ENCODE data around the gene OR8A1. TPM values are rescaled to one million over a fixed set of nuclear protein-coding genes. Genes with fewer than 3 reads are reported as not detected.

Gene OR8A1
- total RNA-seq, 1 experiment from 2014 or later, result not detected

GRCh38 chr11:124543554-124543953 lies 26.2 kb upstream of the OR8A1 start, which contains the start of gene OR8B12:
OR8B12 (minus strand) TSS chr11:124543654; CDS start chr11:124543654, 0 bp downstream.
- no peaks in the 10 kb centered on the region for H3K4me1 Mint-ChIP-seq (ENCODE audit: low read depth, unreplicated experiment)
- H3K4me3 Mint-ChIP-seq (ENCODE audit: unreplicated experiment), result no peak within 1 kb of the TSS
- H3K27ac Mint-ChIP-seq (ENCODE audit: unreplicated experiment), result no peak within 1 kb of the TSS
- H3K9me3 Mint-ChIP-seq (ENCODE audit: unreplicated experiment), result no peaks in the 10 kb centered on the region
- Histone ChIP-seq H3K4me1 (no peaks in the 10 kb centered on the region), H3K27me3 (replicated peaks; ENCODE audit: control insufficient read depth, insufficient read depth, low read length) (no peaks in the 10 kb centered on the region), H3K4me3 (ENCODE audit: low read depth, low read length) (no peak within 1 kb of the TSS), H3K9me3 (0 out of 2 replicates have a peak, but pooled peaks cover 5% of the 10 kb centered on the region), H3K36me3 (ENCODE audit: control insufficient read depth, insufficient read depth, low read length) (no peaks in the 10 kb centered on the region)
- DNase-seq, result no peak
- intact Hi-C loops (cut with micrococcal nuclease; ENCODE audit: unreplicated experiment), result no loop called here
- H3K27me3 Mint-ChIP-seq (ENCODE audit: insufficient read depth, unreplicated experiment), result peaks cover 34% of the 10 kb centered on the region
- ChIA-PET POLR2A (no interaction called here), CTCF (no interaction called here)
- no TSS peak for BruUV-seq (replicated peaks)
- no peaks in the 10 kb centered on the region for H3K36me3 Mint-ChIP-seq (ENCODE audit: insufficient read depth, unreplicated experiment)
- TF ChIP-seq, protein P1, sequence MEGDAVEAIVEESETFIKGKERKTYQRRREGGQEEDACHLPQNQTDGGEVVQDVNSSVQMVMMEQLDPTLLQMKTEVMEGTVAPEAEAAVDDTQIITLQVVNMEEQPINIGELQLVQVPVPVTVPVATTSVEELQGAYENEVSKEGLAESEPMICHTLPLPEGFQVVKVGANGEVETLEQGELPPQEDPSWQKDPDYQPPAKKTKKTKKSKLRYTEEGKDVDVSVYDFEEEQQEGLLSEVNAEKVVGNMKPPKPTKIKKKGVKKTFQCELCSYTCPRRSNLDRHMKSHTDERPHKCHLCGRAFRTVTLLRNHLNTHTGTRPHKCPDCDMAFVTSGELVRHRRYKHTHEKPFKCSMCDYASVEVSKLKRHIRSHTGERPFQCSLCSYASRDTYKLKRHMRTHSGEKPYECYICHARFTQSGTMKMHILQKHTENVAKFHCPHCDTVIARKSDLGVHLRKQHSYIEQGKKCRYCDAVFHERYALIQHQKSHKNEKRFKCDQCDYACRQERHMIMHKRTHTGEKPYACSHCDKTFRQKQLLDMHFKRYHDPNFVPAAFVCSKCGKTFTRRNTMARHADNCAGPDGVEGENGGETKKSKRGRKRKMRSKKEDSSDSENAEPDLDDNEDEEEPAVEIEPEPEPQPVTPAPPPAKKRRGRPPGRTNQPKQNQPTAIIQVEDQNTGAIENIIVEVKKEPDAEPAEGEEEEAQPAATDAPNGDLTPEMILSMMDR (IDR thresholded peaks at IDR 0.05; ENCODE audit: insufficient read depth in 1 of 2, low read depth in 1 of 2, low read length in 1 of 2, severe bottlenecking in 1 of 2, unreplicated experiment in 1 of 2), result no peak

- Mint-ChIP-seq H3K9me3 (ENCODE audit: unreplicated experiment) (peaks cover 10% of the 10 kb centered on the region), H3K4me1 (ENCODE audit: low read depth, unreplicated experiment) (no peaks in the 10 kb centered on the region), H3K4me3 (ENCODE audit: unreplicated experiment) (no peak overlapping the region), H3K36me3 (ENCODE audit: insufficient read depth, unreplicated experiment) (no peaks in the 10 kb centered on the region), H3K27ac (ENCODE audit: unreplicated experiment) (no peak overlapping the region), H3K27me3 (ENCODE audit: insufficient read depth, unreplicated experiment) (peaks cover 8% of the 10 kb centered on the region)
- Histone ChIP-seq H3K4me1 (no peaks in the 10 kb centered on the region), H3K4me3 (ENCODE audit: low read depth, low read length) (no peak overlapping the region), H3K27me3 (replicated peaks; ENCODE audit: control insufficient read depth, insufficient read depth, low read length) (no peaks in the 10 kb centered on the region), H3K9me3 (0 out of 2 replicates have a peak, but pooled peaks cover 5% of the 10 kb centered on the region), H3K36me3 (ENCODE audit: control insufficient read depth, insufficient read depth, low read length) (no peaks in the 10 kb centered on the region)
- CTCF ChIA-PET, result interaction anchor here (0.7 kb wide), 1 partner anchor 12 kb away, joined by 3 read pairs; no protein-coding TSS in a partner anchor
- intact Hi-C loops (cut with micrococcal nuclease; ENCODE audit: unreplicated experiment), result no loop called here
- no TSS peak for BruUV-seq (replicated peaks)
- POLR2A ChIA-PET, result no interaction called here
- TF ChIP-seq, protein P1 (IDR thresholded peaks at IDR 0.05; ENCODE audit: insufficient read depth in 1 of 2, low read depth in 1 of 2, low read length in 1 of 2, severe bottlenecking in 1 of 2, unreplicated experiment in 1 of 2), result peak in 1 of 2 experiments; percentile 25
- no peak for DNase-seq
These were observed 18.6 kb upstream of the OR8A1 start for GRCh38 chr11:124551189-124551588.

GRCh38 chr11:124551987-124552386 lies 17.8 kb upstream of the OR8A1 start:
- no peaks in the 10 kb centered on the region for H3K4me1 ChIP-seq
- no peak overlapping the region for H3K4me3 Mint-ChIP-seq (ENCODE audit: unreplicated experiment)
- H3K4me1 Mint-ChIP-seq (ENCODE audit: low read depth, unreplicated experiment), result no peaks in the 10 kb centered on the region
- TF ChIP-seq, protein P1 (IDR thresholded peaks at IDR 0.05; ENCODE audit: insufficient read depth in 1 of 2, low read depth in 1 of 2, low read length in 1 of 2, severe bottlenecking in 1 of 2, unreplicated experiment in 1 of 2), result no peak
- H3K27me3 ChIP-seq (replicated peaks; ENCODE audit: control insufficient read depth, insufficient read depth, low read length), result no peaks in the 10 kb centered on the region
- no peaks in the 10 kb centered on the region for H3K36me3 Mint-ChIP-seq (ENCODE audit: insufficient read depth, unreplicated experiment)
- peaks cover 13% of the 10 kb centered on the region for H3K27me3 Mint-ChIP-seq (ENCODE audit: insufficient read depth, unreplicated experiment)
- H3K27ac Mint-ChIP-seq (ENCODE audit: unreplicated experiment), result no peak overlapping the region
- H3K4me3 ChIP-seq (ENCODE audit: low read depth, low read length), result no peak overlapping the region
- ChIA-PET CTCF (no interaction called here), POLR2A (no interaction called here)
- no peak for DNase-seq
- intact Hi-C loops (cut with micrococcal nuclease; ENCODE audit: unreplicated experiment), result no loop called here
- H3K36me3 ChIP-seq (ENCODE audit: control insufficient read depth, insufficient read depth, low read length), result no peaks in the 10 kb centered on the region
- H3K9me3 Mint-ChIP-seq (ENCODE audit: unreplicated experiment), result peaks cover 10% of the 10 kb centered on the region
- no TSS peak for BruUV-seq (replicated peaks)
- 0 out of 2 replicates have a peak, but pooled peaks cover 5% of the 10 kb centered on the region for H3K9me3 ChIP-seq

Data from Caco-2 (cell line).